H1 (cell line): ENCODE results near the gene ARTN. TPM values are rescaled to one million over a fixed set of nuclear protein-coding genes. Genes with fewer than 3 reads are reported as not detected.

ENCODE experiments used
- ATF3 ChIP-seq: IDR thresholded peaks from 2 replicates; pipeline ENCODE4 v1.6.1; 2011; ENCODE audit warnings: low read depth, mild to moderate bottlenecking, low read length; ENCODE audit not compliant: insufficient read depth
- CBX5 ChIP-seq: fragments of 300-800, 300-1000 bp; sonication (generic); IDR thresholded peaks from 2 replicates; pipeline ENCODE4 v1.7.1; 2016; ENCODE audit warnings: antibody characterized with exemption, low read length, low read depth
- FOSL1 ChIP-seq: IDR thresholded peaks from 2 replicates; pipeline ENCODE4 v1.6.1; 2011; ENCODE audit warnings: mild to moderate bottlenecking, low read depth, low read length, moderate library complexity; ENCODE audit not compliant: insufficient read depth
- NRF1 ChIP-seq: IDR thresholded peaks from 2 replicates; pipeline ENCODE4 v1.6.1; 2011; ENCODE audit warnings: mild to moderate bottlenecking, low read depth, low read length, improper control_type of control experiment
- SP2 ChIP-seq: IDR thresholded peaks from 2 replicates; pipeline ENCODE4 v1.6.1; 2012; ENCODE audit warnings: mild to moderate bottlenecking, low read length, inconsistent platforms
- SP4 ChIP-seq: IDR thresholded peaks from 2 replicates; pipeline ENCODE4 v1.6.1; 2012; ENCODE audit warnings: low read length, inconsistent platforms
- SRF ChIP-seq: IDR thresholded peaks from 2 replicates; pipeline ENCODE4 v1.6.1; 2011; ENCODE audit warnings: mild to moderate bottlenecking, low read depth, low read length, moderate library complexity
- ZNF274 ChIP-seq: IDR thresholded peaks from 2 replicates; pipeline ENCODE4 v1.7.0; 2012; ENCODE audit warnings: low read length, borderline replicate concordance; ENCODE audit errors: extremely low read depth
- polyA plus RNA-seq, 7 experiments: library from polyadenylated mRNA; depleted of rRNA in 3 of 7; stranded (reverse) in 5 of 7; unstranded in 2 of 7; fragments of >200 nt in 5 of 7; fragments of 200-250 nt in 2 of 7; gene quantifications; 1 replicate in 5 of 7; 2 replicates in 1 of 7; 4 replicates in 1 of 7; pipeline versions ENCODE4 v1.2.1 to v1.2.3, GENCODE V29; 2011 to 2013; ENCODE audit warnings: missing spikeins in 2 of 7, mixed read lengths in 2 of 7
- total RNA-seq: library from RNA; stranded (reverse); fragmentation: NEBNext Ultra II Directional; extraction: Animal tissue kit (Norgen Biotek cat#: 25700); gene quantifications from 2 replicates; pipeline ENCODE4 v1.2.1, GENCODE V29; 2021

ARTN gene
- total and polyA plus RNA-seq, 2 of the 8 experiments (the other 6 are each of a cell fraction or from before 2014, with no cell fraction given) = 13.5 to 22.7 TPM

GRCh38 chr1:43977376-43978263 is 44.0 kb downstream of the ARTN start (continued):
- no peak for TF ChIP-seq SP4
- no peak for TF ChIP-seq SP2
- TF ChIP-seq FOSL1 = no peak
- no peak for TF ChIP-seq ZNF274
- no peak for TF ChIP-seq NRF1
- TF ChIP-seq CBX5 = no peak
- no peak for TF ChIP-seq SRF
- TF ChIP-seq ATF3 = no peak
